Stimulated activated naive CD8-positive, alpha-beta T cell treated with anti-CD3 and anti-CD28 coated beads, Interleukin-15, amount 100 ng/mL, for 72 hours (primary cell): ENCODE results near the gene C20orf204.
A peak's percentile ranks its signal among the peaks of the same experiment; 100 is the strongest.

Experiments used
- ATAC-seq: fragments of 150-1000 bp; cut with Tn5 transposase; 2 replicates; pipeline ENCODE4 v1.10.0; 2021; ENCODE audit warnings: mild to moderate bottlenecking, moderate library complexity
- DNase-seq, 2 donors: peaks; one replicate each; pipeline ENCODE4 v3.0.0; 2021 to 2022
- H3K27ac Mint-ChIP-seq, 2 donors: one replicate each; pipeline ENCODE4 v1.8.0; 2022; ENCODE audit warnings: mild to moderate bottlenecking in 2 of 2, mixed read lengths in 2 of 2, moderate library complexity in 2 of 2
- H3K27me3 Mint-ChIP-seq: one replicate; pipeline ENCODE4 v1.8.0; 2022; ENCODE audit warnings: mixed read lengths
- H3K4me1 Mint-ChIP-seq: one replicate; pipeline ENCODE4 v1.8.0; 2022; ENCODE audit warnings: mild to moderate bottlenecking, mixed read lengths
- H3K4me3 Mint-ChIP-seq, 2 donors: one replicate each; pipeline ENCODE4 v1.8.0; 2022; ENCODE audit warnings: mild to moderate bottlenecking in 2 of 2, mixed read lengths in 2 of 2, moderate library complexity in 1 of 2
- H3K9me3 Mint-ChIP-seq, 2 donors: one replicate each; pipeline ENCODE4 v1.8.0; 2022; ENCODE audit warnings: mixed read lengths in 2 of 2

Gene C20orf204

GRCh38 chr20:64076061-64076997, 40.3 kb downstream of the C20orf204 start:
- Mint-ChIP-seq H3K27me3 (peaks cover 7% of the 10 kb centered on the region), H3K27ac (peak overlapping the region in 1 of 2 donors; percentile 80), H3K4me3 (peak overlapping the region; percentile 96 to 98), H3K4me1 (peaks cover 72% of the 10 kb centered on the region), H3K9me3 (no peaks in the 10 kb centered on the region)
- DNase-seq (no peak), ATAC-seq (no peak)

DNA sequence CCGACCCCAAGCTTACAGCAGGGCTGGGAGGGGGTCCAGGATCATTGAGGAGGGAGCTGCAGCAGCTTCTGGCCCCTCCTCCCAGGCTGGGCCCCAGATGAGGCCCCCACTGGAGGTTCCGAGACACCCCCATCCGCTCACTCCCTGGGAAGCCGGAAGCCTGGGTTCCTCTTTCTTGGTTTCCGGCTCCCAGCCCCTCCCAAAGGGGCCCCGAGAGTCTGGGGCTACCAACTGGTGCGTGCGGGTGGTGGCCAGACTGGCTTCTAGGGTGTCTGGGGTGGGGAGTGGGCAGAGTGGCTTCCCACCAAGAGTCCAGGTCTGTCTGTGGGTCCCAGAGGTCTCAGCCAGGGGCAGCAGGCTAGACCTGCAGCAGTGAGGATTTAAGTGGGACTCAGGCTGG, 41.1 kb downstream of the C20orf204 start:
- Mint-ChIP-seq H3K27ac (peak overlapping the region in 1 of 2 donors; percentile 92), H3K27me3 (peaks cover 15% of the 10 kb centered on the region), H3K9me3 (no peaks in the 10 kb centered on the region), H3K4me1 (peaks cover 73% of the 10 kb centered on the region), H3K4me3 (peak overlapping the region; percentile 96 to 98)
- ATAC-seq (peak; percentile 46), DNase-seq (peak in 1 of 2 donors; percentile 59)

DNA sequence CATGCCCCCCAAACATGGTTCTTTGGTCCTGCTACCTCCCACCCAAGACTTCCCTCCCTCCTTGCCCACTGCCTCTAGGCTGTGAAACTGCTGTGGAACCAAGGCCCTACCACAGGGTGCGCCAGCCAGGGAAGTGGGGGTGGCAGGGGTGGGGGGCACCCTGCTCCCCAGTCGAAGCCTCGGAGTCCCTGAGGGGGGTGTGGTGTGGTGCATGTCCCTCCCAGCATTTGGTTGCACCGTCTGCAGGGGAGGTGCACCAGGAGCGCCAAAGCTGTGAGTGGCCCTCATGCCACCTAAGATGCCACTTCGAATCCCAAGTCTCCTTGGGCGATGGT, 41.5 kb downstream of the C20orf204 start:
- peak; percentile 8 for ATAC-seq
- Mint-ChIP-seq H3K4me1 (peaks cover 73% of the 10 kb centered on the region), H3K4me3 (peak overlapping the region; percentile 96 to 98)

DNA sequence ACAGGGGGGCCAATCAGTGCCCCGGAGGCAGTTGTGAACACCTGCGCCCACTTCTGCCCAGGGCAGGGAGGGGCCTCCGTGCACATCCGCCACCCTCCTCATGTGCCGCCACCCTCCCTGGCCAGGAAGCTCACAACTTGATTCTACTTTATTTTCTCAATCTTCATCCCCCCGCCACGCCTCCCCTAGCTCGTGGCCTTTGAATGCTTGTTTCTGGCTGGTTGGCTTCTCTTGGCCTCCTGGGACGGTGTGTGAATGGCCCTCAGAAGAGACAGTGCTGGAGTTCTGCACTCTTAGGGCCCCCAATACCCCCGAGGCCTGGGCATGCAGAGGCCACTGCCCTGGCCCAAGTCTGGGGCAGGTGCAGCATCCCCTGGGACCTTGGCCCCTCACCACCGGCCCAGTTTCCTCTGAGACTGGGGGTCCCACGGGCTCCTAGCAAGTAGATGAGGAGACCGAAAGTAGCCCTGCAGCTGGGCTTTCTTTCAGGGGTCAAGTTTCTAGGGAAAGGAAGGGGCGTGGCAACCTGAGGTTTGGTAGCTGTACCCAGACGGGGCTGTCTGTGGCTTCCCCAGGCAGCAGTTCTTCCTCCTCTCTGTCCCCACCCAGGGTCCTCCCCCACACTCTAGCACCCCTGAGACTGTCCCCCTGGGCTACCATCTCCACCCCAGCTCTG, 42.0 kb downstream of the C20orf204 start:
- Mint-ChIP-seq H3K4me1 (peaks cover 76% of the 10 kb centered on the region), H3K4me3 (peak overlapping the region; percentile 96 to 98), H3K27me3 (peaks cover 16% of the 10 kb centered on the region), H3K9me3 (no peaks in the 10 kb centered on the region), H3K27ac (peak overlapping the region in 1 of 2 donors; percentile 61)
- ATAC-seq = peak; percentile 69
- DNase-seq = peak in 1 of 2 donors; percentile 73

More for the DNA sequence above, 41.5 kb downstream of the C20orf204 start:
- peaks cover 16% of the 10 kb centered on the region for H3K27me3 Mint-ChIP-seq
- no peak overlapping the region for H3K27ac Mint-ChIP-seq
- no peak for DNase-seq
- H3K9me3 Mint-ChIP-seq = no peaks in the 10 kb centered on the region

GRCh38 chr20:64078934-64079272, 42.9 kb downstream of the C20orf204 start:
- peaks cover 80% of the 10 kb centered on the region for H3K4me1 Mint-ChIP-seq
- H3K9me3 Mint-ChIP-seq = no peaks in the 10 kb centered on the region
- peaks cover 16% of the 10 kb centered on the region for H3K27me3 Mint-ChIP-seq
- ATAC-seq (no peak), DNase-seq (no peak)
- peak overlapping the region; percentile 78 for H3K27ac Mint-ChIP-seq
- H3K4me3 Mint-ChIP-seq = peak overlapping the region; percentile 96 to 98

DNA sequence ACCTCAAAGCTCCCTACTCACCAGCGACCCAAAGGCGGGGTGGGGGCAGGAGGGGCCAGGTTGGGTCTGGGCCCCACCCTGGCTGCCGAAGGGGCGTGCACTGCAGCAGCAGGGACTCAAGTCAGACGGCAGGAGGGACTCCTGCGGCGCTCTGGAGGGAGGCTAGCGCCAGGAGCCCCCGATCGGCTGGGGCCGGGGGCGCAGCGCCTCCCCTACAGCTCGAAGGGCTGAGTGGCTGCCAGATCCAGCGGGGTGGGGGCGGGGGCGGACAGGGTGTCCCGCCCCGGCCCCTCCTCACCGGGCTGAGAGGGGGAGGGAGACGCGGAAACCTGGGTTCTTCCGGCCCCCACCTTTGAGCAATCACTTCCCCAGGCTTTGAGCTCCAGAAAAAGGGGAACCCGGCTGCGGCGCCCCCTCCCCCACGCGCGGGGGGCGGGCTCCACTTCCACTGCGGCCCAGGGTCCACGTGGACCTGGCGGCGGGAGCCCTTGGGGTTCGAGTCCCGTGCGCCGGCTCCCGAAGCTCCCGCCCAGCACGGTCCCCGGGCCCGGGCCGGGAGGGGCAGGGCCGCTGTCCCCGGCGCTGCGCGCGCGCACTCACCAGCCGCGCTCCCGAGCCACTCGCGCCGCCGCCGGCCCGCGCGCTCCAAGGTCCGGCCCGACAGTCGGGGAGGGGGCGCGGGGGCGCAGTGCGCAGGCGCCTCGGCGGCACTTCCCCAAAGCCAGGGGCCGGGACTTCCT, 43.5 kb downstream of the C20orf204 start, which contains the start of gene RGS19:
Gene RGS19, minus strand, starts transcription at position 246 of the 740 bp plus-strand sequence. CDS start 2,632 bp downstream, outside the sequence.
- H3K4me1 Mint-ChIP-seq = peaks cover 81% of the 10 kb centered on the region
- H3K27ac Mint-ChIP-seq = peak within 1 kb of the TSS; percentile 78
- ATAC-seq = peak; percentile 41
- DNase-seq = peak; percentile 58 to 70
- peaks cover 22% of the 10 kb centered on the region for H3K27me3 Mint-ChIP-seq
- no peaks in the 10 kb centered on the region for H3K9me3 Mint-ChIP-seq
- peak within 1 kb of the TSS; percentile 96 to 98 for H3K4me3 Mint-ChIP-seq

DNA sequence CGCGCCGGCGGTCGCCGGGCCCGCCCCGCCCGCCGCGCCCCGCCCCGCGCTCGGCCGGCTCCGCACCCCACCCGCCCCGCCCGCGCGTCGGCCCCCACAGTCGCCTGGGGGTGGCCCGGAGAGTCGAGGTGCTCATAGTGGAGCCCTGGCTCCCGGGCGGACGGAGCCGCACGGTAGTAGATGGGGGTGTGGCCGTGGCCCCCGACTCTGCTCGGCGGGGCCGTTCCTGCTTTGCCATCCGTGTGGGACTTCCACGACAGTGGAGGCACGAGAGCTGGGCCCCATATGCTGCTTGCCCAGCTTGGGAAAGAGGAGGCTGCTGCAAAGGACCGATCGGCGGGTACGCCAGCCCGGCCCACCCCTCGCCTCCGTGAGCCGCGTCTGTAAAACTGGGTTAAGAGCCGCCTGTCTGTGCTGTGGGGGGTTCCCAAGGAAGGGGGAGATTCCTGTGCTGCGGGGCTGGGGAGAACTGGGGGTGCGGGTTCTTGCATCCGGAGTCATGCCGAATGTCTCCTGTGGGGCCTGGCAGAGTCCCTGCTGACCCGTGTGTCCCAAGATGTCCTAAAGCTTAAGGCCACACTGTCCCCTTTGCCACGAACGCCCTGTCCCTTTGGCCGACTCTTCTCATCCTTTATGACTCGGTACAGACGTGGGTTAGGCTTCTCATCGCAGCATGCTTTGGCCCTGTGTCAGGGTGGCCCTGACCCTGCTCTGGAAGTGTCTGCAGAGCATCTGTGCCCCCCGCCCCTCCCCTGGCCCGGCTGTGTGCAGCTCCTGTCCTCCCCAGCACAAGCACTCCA, 44.2 kb downstream of the C20orf204 start, which contains the start of gene OPRL1:
Gene OPRL1, plus strand, starts transcription at position 70 of the 800 bp plus-strand sequence. CDS start 12,639 bp downstream, outside the sequence.
- peak; percentile 59 to 64 for DNase-seq
- peak; percentile 42 for ATAC-seq
- H3K9me3 Mint-ChIP-seq = no peaks in the 10 kb centered on the region
- peak within 1 kb of the TSS; percentile 96 to 98 for H3K4me3 Mint-ChIP-seq
- peaks cover 83% of the 10 kb centered on the region for H3K4me1 Mint-ChIP-seq
- peak within 1 kb of the TSS; percentile 78 for H3K27ac Mint-ChIP-seq
- peaks cover 30% of the 10 kb centered on the region for H3K27me3 Mint-ChIP-seq

- no peak overlapping the region for H3K27ac Mint-ChIP-seq
- peaks cover 75% of the 10 kb centered on the region for H3K4me1 Mint-ChIP-seq
- peaks cover 37% of the 10 kb centered on the region for H3K27me3 Mint-ChIP-seq
- no peak for ATAC-seq
- DNase-seq = no peak
- no peaks in the 10 kb centered on the region for H3K9me3 Mint-ChIP-seq
- H3K4me3 Mint-ChIP-seq = peak overlapping the region; percentile 74 to 77
These were observed 45.0 kb downstream of the C20orf204 start for GRCh38 chr20:64080813-64081623.

DNA sequence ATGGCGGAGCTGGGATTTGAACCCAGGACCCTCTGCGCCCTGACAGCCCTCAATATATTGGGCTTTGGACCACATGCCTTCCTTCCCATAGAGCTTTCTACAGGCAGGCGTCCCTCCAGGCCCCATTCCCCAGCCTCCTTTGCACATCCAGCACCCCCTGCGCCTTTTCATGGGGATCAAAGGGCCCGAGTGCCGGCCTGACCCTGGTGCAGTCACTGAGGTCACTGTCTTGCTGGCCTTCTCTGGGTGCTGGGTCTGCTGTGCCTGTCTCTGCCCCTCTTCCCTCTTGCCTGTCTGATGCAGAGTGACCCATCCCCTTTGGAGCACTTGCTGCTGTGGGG, 45.6 kb downstream of the C20orf204 start:
- DNase-seq = no peak
- H3K27me3 Mint-ChIP-seq = peaks cover 37% of the 10 kb centered on the region
- H3K27ac Mint-ChIP-seq = peak overlapping the region in 1 of 2 donors; percentile 47
- peaks cover 0 to 2% of the 10 kb centered on the region in 2 donors for H3K9me3 Mint-ChIP-seq
- ATAC-seq = no peak
- H3K4me1 Mint-ChIP-seq = peaks cover 70% of the 10 kb centered on the region
- peak overlapping the region; percentile 33 to 84 for H3K4me3 Mint-ChIP-seq

DNA sequence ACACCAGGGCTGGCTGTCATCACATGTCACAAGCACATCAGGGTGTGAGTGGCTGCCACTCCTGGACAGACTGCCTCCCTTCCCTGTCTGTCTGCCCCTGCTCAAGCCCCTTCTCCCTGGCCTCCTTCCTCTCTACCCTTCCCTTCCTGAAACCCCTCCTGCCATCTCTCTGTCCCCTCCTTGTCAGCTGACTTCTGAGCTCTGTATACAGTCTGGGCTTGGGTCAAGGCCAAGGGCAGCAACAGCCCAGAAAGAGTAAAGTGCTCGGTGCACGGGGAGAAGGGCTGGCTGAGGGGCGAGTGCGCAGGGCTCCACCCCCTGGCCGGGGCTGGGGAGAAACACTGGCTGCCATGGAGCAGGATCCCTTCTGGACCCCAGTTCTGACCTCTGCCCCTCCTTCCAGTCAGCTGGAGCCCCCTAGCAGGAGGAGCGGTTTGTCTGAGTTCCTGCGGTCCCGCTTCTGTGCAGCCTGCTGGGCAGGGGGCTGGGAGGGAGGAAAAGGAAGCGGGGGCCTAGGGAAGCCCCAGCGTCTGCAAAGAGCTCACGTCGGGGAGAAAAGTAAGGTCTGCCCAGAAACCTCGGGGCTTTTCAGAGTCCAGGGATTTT, 46.2 kb downstream of the C20orf204 start:
- DNase-seq = no peak
- ATAC-seq = no peak
- peak overlapping the region; percentile 84 to 86 for H3K4me3 Mint-ChIP-seq
- peaks cover 37% of the 10 kb centered on the region for H3K27me3 Mint-ChIP-seq
- H3K9me3 Mint-ChIP-seq = peaks cover 0 to 6% of the 10 kb centered on the region in 2 donors
- peaks cover 63% of the 10 kb centered on the region for H3K4me1 Mint-ChIP-seq
- no peak overlapping the region for H3K27ac Mint-ChIP-seq

DNA sequence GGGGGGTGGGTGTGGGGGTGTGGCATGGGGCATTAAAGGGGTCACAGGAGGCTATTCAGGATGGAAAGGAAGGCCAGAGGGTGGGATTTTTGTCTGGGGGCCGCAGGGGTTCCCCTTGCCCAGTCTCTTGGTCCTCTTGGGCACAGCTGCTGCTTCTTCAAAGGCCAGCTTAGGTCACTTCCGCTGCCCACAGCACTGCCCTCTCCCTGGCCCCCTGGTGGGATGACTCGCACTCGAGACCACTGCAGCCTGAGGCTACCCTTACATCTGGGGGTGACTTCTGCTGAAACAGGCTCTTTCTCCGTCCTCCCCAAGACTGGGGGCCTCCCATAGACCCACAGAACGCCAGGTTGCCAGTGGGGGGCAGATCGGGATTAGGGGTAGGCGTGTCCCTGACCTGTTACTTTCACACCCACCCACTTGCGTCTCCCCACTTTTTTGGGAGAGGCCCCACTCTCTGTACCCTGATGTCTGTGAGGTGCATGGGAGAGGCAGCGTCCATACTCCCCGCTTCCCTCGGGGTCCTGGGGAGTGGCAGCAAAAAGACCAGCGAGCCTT, 46.9 kb downstream of the C20orf204 start:
- DNase-seq = no peak
- peaks cover 0 to 11% of the 10 kb centered on the region in 2 donors for H3K9me3 Mint-ChIP-seq
- no peak for ATAC-seq
- H3K27ac Mint-ChIP-seq = no peak overlapping the region
- peaks cover 57% of the 10 kb centered on the region for H3K4me1 Mint-ChIP-seq
- peaks cover 37% of the 10 kb centered on the region for H3K27me3 Mint-ChIP-seq
- peak overlapping the region; percentile 84 to 86 for H3K4me3 Mint-ChIP-seq

DNA sequence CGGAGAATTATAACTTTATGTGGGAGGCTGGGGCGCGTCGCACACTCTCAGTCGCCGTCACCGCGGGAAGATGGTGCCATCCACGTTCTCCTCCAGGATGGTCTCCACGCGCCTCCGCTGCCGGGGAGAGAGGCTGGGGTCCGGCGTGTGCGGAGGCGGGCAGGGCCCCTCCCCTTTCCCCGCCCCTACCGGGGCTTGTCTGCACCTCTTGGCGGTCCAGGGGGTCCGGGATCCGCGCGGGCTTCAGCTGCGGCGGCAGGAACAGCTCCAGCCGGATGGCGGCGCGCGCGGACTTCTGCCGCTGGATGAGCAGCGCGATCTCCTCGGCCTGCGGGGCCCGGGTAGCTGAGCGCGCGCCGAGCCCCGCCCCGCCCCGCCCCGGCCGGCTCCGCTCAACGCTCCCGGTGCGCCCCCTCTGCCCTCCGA, 47.4 kb downstream of the C20orf204 start:
- Mint-ChIP-seq H3K27me3 (peaks cover 37% of the 10 kb centered on the region), H3K9me3 (peaks cover 0 to 12% of the 10 kb centered on the region in 2 donors), H3K27ac (no peak overlapping the region), H3K4me3 (peak overlapping the region; percentile 84 to 86), H3K4me1 (peaks cover 52% of the 10 kb centered on the region)
- DNase-seq (peak; percentile 73 to 80), ATAC-seq (peak; percentile 61)
